GM19099 (cell line): Measurements from ENCODE around the gene TMEM61.

Experiments used
- POLR2A ChIP-seq: IDR thresholded peaks from 3 replicates; pipeline ENCODE4 v1.6.1; 2011; ENCODE audit warnings: low read depth; ENCODE audit not compliant: insufficient read length; ENCODE audit errors: extremely low read depth

The TMEM61 gene

GRCh38 chr1:54980528-54981241, at the start of gene TMEM61:
Gene TMEM61, plus strand, starts transcription at chr1:54980628. Its CDS starts 438 bp downstream, at chr1:54981066.
- TF ChIP-seq POLR2A, result no peak

DNA sequence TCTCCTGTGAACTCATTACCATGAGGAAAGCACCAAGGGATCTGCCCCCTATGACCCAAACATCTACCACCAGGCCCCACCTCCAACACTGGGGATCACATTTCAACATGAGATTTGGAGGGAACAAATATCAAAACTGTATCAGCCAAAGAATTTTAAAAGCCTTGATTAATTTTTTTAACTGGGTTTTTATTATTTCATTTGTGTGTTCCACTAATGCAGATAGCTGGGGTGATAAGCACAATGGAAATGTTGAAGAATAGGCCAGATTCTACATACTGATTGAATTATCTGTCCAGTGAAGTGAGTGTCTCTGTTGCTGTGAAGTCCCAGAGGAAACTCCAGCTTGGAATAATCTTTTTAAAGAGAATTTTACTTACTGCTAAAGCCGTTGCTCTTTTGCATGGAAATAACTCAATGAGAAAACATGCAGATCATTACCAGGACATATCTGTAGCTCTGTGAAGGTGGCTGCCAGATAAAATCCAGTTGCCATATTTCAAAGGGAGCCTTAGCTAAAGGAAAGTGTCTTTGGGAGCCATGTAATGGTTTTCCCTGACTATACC, 49.1 kb upstream of the TMEM61 start:
- no peak for TF ChIP-seq POLR2A

DNA sequence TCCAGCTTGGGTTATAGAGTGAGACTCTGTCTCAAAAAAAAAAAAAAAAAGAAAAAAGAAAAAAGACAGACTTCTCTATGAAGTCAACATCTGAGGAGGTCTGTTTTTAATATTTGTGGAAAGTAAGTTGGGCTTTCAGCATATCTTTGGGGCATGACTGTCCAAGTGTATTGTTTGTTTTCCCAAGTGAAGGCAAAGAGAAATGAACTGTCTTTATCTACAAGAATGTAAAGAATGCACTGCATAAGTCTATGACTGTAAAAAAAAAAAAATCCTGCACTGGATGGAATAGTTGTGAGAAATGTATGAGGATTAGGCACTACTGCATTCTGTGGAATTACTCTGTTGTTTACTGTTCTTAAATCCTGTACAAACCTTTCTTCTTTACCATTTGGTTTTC, 45.6 kb upstream of the TMEM61 start:
- TF ChIP-seq POLR2A, result no peak

DNA sequence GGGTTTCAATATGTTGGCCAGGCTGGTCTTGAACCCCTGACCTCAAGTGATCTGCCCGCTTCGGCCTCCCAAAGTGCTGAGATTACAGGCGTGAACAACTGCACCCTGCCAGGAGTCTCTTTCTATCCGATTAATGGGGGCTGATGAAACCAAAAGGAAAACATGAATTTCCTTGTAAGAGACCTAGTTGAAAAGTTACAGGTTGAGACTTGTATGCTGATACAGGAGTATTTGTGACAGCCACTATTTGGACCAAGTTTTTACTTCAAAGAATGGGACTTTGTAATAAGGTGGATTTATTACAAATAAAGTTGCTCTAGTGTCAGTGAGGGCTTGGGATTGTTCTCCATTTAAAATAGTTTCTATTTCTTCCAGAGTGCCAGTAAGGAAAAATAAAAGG, 43.6 kb upstream of the TMEM61 start:
- no peak for TF ChIP-seq POLR2A

DNA sequence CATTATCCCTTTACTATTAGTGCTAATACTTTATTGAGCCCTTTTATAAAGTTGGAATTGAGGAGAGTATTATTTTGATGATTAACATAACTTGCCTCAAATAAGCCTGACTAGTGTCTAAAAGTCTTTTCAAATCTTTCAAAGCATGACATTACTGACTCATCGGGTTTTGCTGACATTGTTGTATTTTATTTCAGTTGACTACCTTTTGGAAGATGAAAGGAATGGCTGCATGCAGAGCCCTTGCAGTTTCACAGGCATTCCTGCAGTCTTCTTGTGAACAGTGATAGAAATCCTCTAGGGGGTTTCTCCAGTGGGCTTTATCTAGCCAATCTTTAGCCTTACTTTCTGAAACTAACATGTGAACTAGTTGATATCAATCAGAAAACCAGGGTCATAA, 43.0 kb upstream of the TMEM61 start:
- no peak for TF ChIP-seq POLR2A

GRCh38 chr1:54940042-54940441, 40.4 kb upstream of the TMEM61 start:
- TF ChIP-seq POLR2A, result no peak

- no peak for TF ChIP-seq POLR2A
Measured at GRCh38 chr1:54942976-54943375, 37.5 kb upstream of the TMEM61 start.

GRCh38 chr1:54944610-54945392, 35.6 kb upstream of the TMEM61 start:
- no peak for TF ChIP-seq POLR2A

GRCh38 chr1:54945393-54945936, 35.0 kb upstream of the TMEM61 start:
- no peak for TF ChIP-seq POLR2A

- no peak for TF ChIP-seq POLR2A
Measured at GRCh38 chr1:54947540-54947939, 32.9 kb upstream of the TMEM61 start.

DNA sequence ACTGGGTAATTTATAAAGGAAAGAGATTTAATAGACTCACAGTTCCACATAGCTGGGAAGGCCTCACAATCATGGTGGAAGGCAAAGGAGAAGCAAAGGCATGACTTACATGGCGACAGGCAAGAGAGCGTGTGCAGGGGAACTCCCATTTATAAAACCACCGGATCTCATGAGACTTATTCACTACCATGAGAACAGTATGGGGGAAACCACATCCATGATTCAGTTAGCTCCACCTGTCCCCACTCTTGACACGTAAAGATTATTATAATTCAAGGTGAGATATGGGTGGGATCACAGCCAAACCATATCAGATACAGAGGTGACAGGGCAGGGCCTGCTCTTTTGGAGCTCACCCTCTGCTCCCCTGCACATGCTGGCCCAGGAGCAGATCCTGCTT, 31.4 kb upstream of the TMEM61 start:
- no peak for TF ChIP-seq POLR2A

DNA sequence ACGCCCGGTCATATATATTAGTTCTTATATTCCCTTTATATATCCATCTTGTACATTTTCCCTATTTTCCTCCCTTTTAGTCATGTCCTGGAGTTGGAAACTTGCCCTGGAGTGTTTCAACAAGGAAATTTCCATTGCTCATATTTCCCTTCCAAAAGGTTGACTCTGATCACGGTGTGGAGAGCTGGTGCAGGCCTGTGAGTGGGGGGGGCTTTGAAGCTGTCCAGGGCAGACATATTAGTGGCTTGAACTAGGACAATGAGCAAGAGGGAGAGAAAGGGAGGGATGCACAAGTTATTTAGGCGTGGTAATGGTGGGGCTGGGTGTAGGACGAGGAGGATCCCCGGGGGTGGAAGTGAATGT, 30.4 kb upstream of the TMEM61 start:
- TF ChIP-seq POLR2A, result no peak

- no peak for TF ChIP-seq POLR2A
Measured at GRCh38 chr1:54950369-54951163, 29.9 kb upstream of the TMEM61 start.

DNA sequence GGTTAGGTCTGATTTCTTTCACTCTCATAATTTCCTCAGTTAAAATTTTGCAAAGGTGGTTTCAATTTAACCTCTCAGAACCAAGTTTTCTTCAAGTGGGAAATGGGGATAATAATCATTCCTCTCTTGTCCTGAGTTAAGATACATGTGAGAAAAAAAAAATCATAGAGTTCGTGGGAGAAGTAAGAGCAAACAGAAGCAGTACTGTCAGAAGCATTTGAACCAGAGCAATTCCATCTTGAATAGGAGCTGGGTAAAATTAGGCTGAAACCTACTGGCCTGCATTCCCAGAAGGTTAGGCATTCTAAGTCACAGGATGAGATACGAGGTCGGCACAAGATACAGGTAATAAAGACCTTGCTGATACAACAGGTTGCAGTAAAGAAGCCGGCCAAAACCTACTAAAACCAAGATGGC, 28.6 kb upstream of the TMEM61 start:
- TF ChIP-seq POLR2A, result no peak
